Endothelial cell of umbilical vein (primary cell): ENCODE data around the gene TBC1D10A. TPM values are rescaled to one million over a fixed set of nuclear protein-coding genes. Genes with fewer than 3 reads are reported as not detected.

Source experiments
- BruUV-seq: library from RNA; stranded (reverse); fragments of 400-500 nt; replicated peaks from 2 replicates; lab custom pipeline; 2021; lab: Mats Ljungman, UMichigan
- CTCF ChIA-PET: fragments of 300-600, 350-600 bp; sonication (Branson Sonifier 250); formaldehyde crosslinking; loops from one replicate; lab custom pipeline; 2021; ENCODE audit warnings: antibody characterized with exemption, inconsistent platforms; lab: Charles Lee
- POLR2A ChIA-PET: fragments of 300-600, 350-600 bp; sonication (Branson Sonifier 250); formaldehyde crosslinking; loops from one replicate; lab custom pipeline; 2021; ENCODE audit warnings: antibody characterized with exemption, inconsistent platforms; lab: Charles Lee
- DNase-seq: peaks from one replicate; pipeline ENCODE4 v3.0.0-alpha.2; 2011; ENCODE audit warnings: low read depth, low spot score
- FAIRE-seq: peaks from 2 replicates; lab custom pipeline; 2011; peaks lifted over from hg19 to GRCh38; lab: Jason Lieb, UNC
- H2AFZ ChIP-seq: 2 replicates; pipeline ENCODE4 v1.6.0; 2012; ENCODE audit warnings: low read depth, low read length, control low read depth, inconsistent platforms
- H3K27ac ChIP-seq: 2 replicates; pipeline ENCODE4 v1.5.1; 2011; ENCODE audit warnings: low read depth, mild to moderate bottlenecking, control low read depth, low read length, moderate library complexity; ENCODE audit not compliant: insufficient read depth
- H3K27me3 ChIP-seq, 2 experiments: 2 replicates each; pipeline versions ENCODE4 v1.6.0 to v1.6.1; 2011; ENCODE audit warnings: low read length in 2 of 2, mixed read lengths in 1 of 2; ENCODE audit not compliant: control insufficient read depth in 2 of 2, insufficient read depth in 2 of 2
- H3K36me3 ChIP-seq, 2 experiments: 2 replicates in 1 of 2; 3 replicates in 1 of 2; pipeline ENCODE4 v1.5.1; 2011; ENCODE audit warnings: low read length in 2 of 2, mild to moderate bottlenecking in 1 of 2, moderate library complexity in 1 of 2; ENCODE audit not compliant: control insufficient read depth in 2 of 2, insufficient read depth in 2 of 2; ENCODE audit errors: extremely low read depth in 1 of 2
- H3K4me1 ChIP-seq: 3 replicates; pipeline ENCODE4 v1.5.1; 2011; ENCODE audit warnings: mild to moderate bottlenecking, low read length; ENCODE audit not compliant: control insufficient read depth, insufficient read depth; ENCODE audit errors: extremely low read depth
- H3K4me2 ChIP-seq: 2 replicates; pipeline ENCODE4 v1.6.1; 2011; ENCODE audit warnings: low read length, control low read depth, mixed read lengths; ENCODE audit not compliant: insufficient read depth
- H3K4me3 ChIP-seq, 3 experiments: fragments of 200-600 bp in 1 of 3; sonication (generic), shearing (Covaris generic) in 1 of 3; replicated peaks in 1 of 3; 2 replicates each; pipeline ENCODE4 v1.5.1; 2011 to 2016; ENCODE audit warnings: control low read depth in 3 of 3, low read length in 3 of 3, mild to moderate bottlenecking in 2 of 3, inconsistent platforms in 1 of 3, low read depth in 1 of 3, moderate library complexity in 1 of 3; ENCODE audit not compliant: insufficient read depth in 1 of 3
- H3K79me2 ChIP-seq: 2 replicates; pipeline ENCODE4 v1.6.0; 2012; ENCODE audit warnings: low read length, inconsistent platforms; ENCODE audit not compliant: control insufficient read depth, insufficient read depth
- H3K9ac ChIP-seq: replicated peaks from 2 replicates; pipeline ENCODE3; 2011; ENCODE audit warnings: low read length, control low read depth; ENCODE audit not compliant: insufficient read depth; ENCODE audit errors: extremely low read depth
- H3K9me1 ChIP-seq: replicated peaks from 3 replicates; pipeline ENCODE4 v1.6.0; 2011; ENCODE audit warnings: mild to moderate bottlenecking, low read length; ENCODE audit not compliant: control insufficient read depth, insufficient read depth; ENCODE audit errors: extremely low read depth
- H3K9me3 ChIP-seq: replicated peaks from 2 replicates; pipeline ENCODE4 v1.5.1; 2012; ENCODE audit warnings: low read length, inconsistent platforms; ENCODE audit not compliant: control insufficient read depth, insufficient read depth
- H4K20me1 ChIP-seq: replicated peaks from 2 replicates; pipeline ENCODE3; 2011; ENCODE audit warnings: mild to moderate bottlenecking, low read length; ENCODE audit not compliant: control insufficient read depth, insufficient read depth; ENCODE audit errors: extremely low read depth
- CTCF ChIP-seq, 2 donors: IDR thresholded peaks; 1 replicate in 1 of 2; 2 replicates in 1 of 2; pipeline ENCODE4 v1.5.1; 2011; ENCODE audit warnings: low read length in 2 of 2, mild to moderate bottlenecking in 2 of 2, moderate library complexity in 2 of 2, control low read depth in 1 of 2, inconsistent platforms in 1 of 2, low read depth in 1 of 2; ENCODE audit not compliant: insufficient read depth in 1 of 2; ENCODE audit errors: extremely low read depth in 1 of 2
- EZH2 ChIP-seq: IDR thresholded peaks from 2 replicates; pipeline ENCODE4 v1.6.1; 2012; ENCODE audit warnings: borderline replicate concordance, low read depth, mild to moderate bottlenecking, moderate library complexity, low read length, inconsistent platforms; ENCODE audit not compliant: severe bottlenecking
- FOS ChIP-seq: IDR thresholded peaks from 2 replicates; pipeline ENCODE4 v1.6.1; 2011; ENCODE audit warnings: mild to moderate bottlenecking, low read length, moderate library complexity, borderline replicate concordance; ENCODE audit not compliant: insufficient read depth
- GATA2 ChIP-seq: IDR thresholded peaks from 2 replicates; pipeline ENCODE4 v1.7.0; 2011; ENCODE audit warnings: low read depth, mild to moderate bottlenecking, moderate library complexity, mixed read lengths, low read length; ENCODE audit not compliant: insufficient read length, insufficient read depth
- JUN ChIP-seq: IDR thresholded peaks from 2 replicates; pipeline ENCODE4 v1.6.1; 2011; ENCODE audit warnings: borderline replicate concordance, low read depth; ENCODE audit not compliant: insufficient read length, insufficient read depth
- MAX ChIP-seq: IDR thresholded peaks from 2 replicates; pipeline ENCODE4 v1.6.1; 2011; ENCODE audit not compliant: insufficient read depth, insufficient read length
- MYC ChIP-seq: IDR thresholded peaks from one replicate; pipeline ENCODE4 v1.6.1; 2011; ENCODE audit warnings: mild to moderate bottlenecking, low read depth, low read length
- POLR2A ChIP-seq: IDR thresholded peaks from 2 replicates; pipeline ENCODE4 v1.6.1; 2012; ENCODE audit warnings: low read depth, mild to moderate bottlenecking, control low read depth, low read length
- POLR2AphosphoS5 ChIP-seq: IDR thresholded peaks from 2 replicates; pipeline ENCODE4 v1.6.1; 2012; ENCODE audit warnings: low read depth, mild to moderate bottlenecking, control low read depth, low read length, moderate library complexity; ENCODE audit not compliant: insufficient read depth
- dilution Hi-C: fragments of 300-500 bp; cut with MboI; formaldehyde crosslinking; loops from one replicate; pipeline ENCODE4 v1.15.0; 2019; ENCODE audit warnings: low sequenced_read_pairs; ENCODE audit not compliant: extremely low pct_ligation_motif_present
- intact Hi-C: fragments of 100-400 bp; cut with micrococcal nuclease; formaldehyde crosslinking; loops from one replicate; pipeline ENCODE4 v1.10.0; 2022
- polyA plus RNA-seq, 4 experiments: library from polyadenylated mRNA; depleted of rRNA in 3 of 4; stranded (reverse) in 3 of 4; unstranded in 1 of 4; fragments of >200 nt; gene quantifications; 2 replicates each; pipeline versions ENCODE4 v1.2.1 to v1.2.3, GENCODE V29; 2011 to 2012; ENCODE audit warnings: missing spikeins in 1 of 4
- total RNA-seq: library from RNA; stranded (reverse); gene quantifications from 2 replicates; pipeline ENCODE4 v1.2.3, GENCODE V29; 2021

TBC1D10A gene
- total and polyA plus RNA-seq, 2 donors (not counting 3 experiments of a cell fraction or from before 2014, with no cell fraction given), result 10.0 to 11.9 TPM

GRCh38 chr22:30265131-30265720, 61.5 kb downstream of the TBC1D10A start:
- no peak overlapping the region for H2AFZ ChIP-seq
- no peak for DNase-seq
- TF ChIP-seq GATA2 (no peak), FOS (no peak)
- no peaks in the 10 kb centered on the region for H3K36me3 ChIP-seq
- FAIRE-seq, result no peak
- intact Hi-C loops, result no loop called here
- no peaks in the 10 kb centered on the region for H3K9me3 ChIP-seq
- no peak overlapping the region for H3K4me2 ChIP-seq
- no peaks in the 10 kb centered on the region for H4K20me1 ChIP-seq
- CTCF ChIA-PET, result interaction anchor here (0.8 to 4.3 kb wide), 8 partner anchors 9 to 126 kb away, joined by 3 to 37 read pairs (median 8); partner anchors contain the start of genes CCDC157, RNF215, SF3A1 and TBC1D10A
- H3K9me1 ChIP-seq, result no peaks in the 10 kb centered on the region
- dilution Hi-C loops, result no loop called here
- no peaks in the 10 kb centered on the region for H3K27me3 ChIP-seq
- POLR2A ChIA-PET, result no interaction called here
- no TSS peak for BruUV-seq
- no peak overlapping the region for H3K27ac ChIP-seq
- H3K9ac ChIP-seq, result no peak overlapping the region
- H3K4me1 ChIP-seq, result peaks cover 6% of the 10 kb centered on the region
- H3K4me3 ChIP-seq, result no peak overlapping the region
- no peaks in the 10 kb centered on the region for H3K79me2 ChIP-seq

GRCh38 chr22:30263883-30264282, 62.9 kb downstream of the TBC1D10A start:
- H3K9me3 ChIP-seq, result no peaks in the 10 kb centered on the region
- H4K20me1 ChIP-seq, result no peaks in the 10 kb centered on the region
- no peak overlapping the region for H3K27ac ChIP-seq
- H2AFZ ChIP-seq, result no peak overlapping the region
- BruUV-seq, result no TSS peak
- no peak for TF ChIP-seq FOS
- no peak for TF ChIP-seq EZH2
- no peak for TF ChIP-seq MYC
- TF ChIP-seq POLR2A, result no peak
- no peak for TF ChIP-seq GATA2
- TF ChIP-seq JUN, result no peak
- TF ChIP-seq MAX, result no peak
- TF ChIP-seq CTCF (IDR thresholded peaks at IDR 0.05; ENCODE audit: extremely low read depth in 1 of 2, insufficient read depth in 1 of 2, low read depth in 1 of 2, low read length in 2 of 2), result no peak
- TF ChIP-seq POLR2AphosphoS5, result no peak
- dilution Hi-C loops, result no loop called here
- DNase-seq (no peak), FAIRE-seq (no peak)
- H3K4me3 ChIP-seq, result no peak overlapping the region
- CTCF ChIA-PET, result interaction anchor here (0.8 to 4.3 kb wide), 13 partner anchors 8 to 156 kb away, joined by 3 to 56 read pairs (median 6); partner anchors contain the start of genes RNF215 and TBC1D10A
- POLR2A ChIA-PET, result no interaction called here
- no peaks in the 10 kb centered on the region for H3K27me3 ChIP-seq
- no peaks in the 10 kb centered on the region for H3K9me1 ChIP-seq
- peaks cover 6% of the 10 kb centered on the region for H3K4me1 ChIP-seq
- no peak overlapping the region for H3K4me2 ChIP-seq
- H3K36me3 ChIP-seq, result no peaks in the 10 kb centered on the region
- intact Hi-C loops, result loop anchor here (1.0 kb wide), 2 partner anchors 23 to 123 kb away; partner anchors contain the start of gene RNF215
- no peak overlapping the region for H3K9ac ChIP-seq
- no peaks in the 10 kb centered on the region for H3K79me2 ChIP-seq
